GM23338 (cell line): ENCODE data around the gene ZNF674. TPM values are rescaled to one million over a fixed set of nuclear protein-coding genes. Genes with fewer than 3 reads are reported as not detected.

Source experiments
- ATAC-seq: fragments of 200-7000 bp; cut with Tn5 transposase; 3 replicates; pipeline ENCODE4 v1.9.1; 2020
- DNase-seq: peaks from one replicate; pipeline ENCODE4 v3.0.0-alpha.2; 2015; ENCODE audit warnings: low spot score
- H2AFZ ChIP-seq: fragments of 200-600 bp; sonication (generic); 2 replicates; pipeline ENCODE4 v1.8.0; 2016; ENCODE audit warnings: antibody characterized with exemption, mild to moderate bottlenecking, moderate library complexity
- H3F3A ChIP-seq: fragments of 200-600 bp; sonication (generic); replicated peaks from 2 replicates; pipeline ENCODE4 v1.8.0; 2017; ENCODE audit warnings: antibody characterized with exemption, mixed run types, low read depth
- H3K27ac ChIP-seq: fragments of 200-600 bp; sonication (generic); 2 replicates; pipeline ENCODE4 v1.6.1; 2016; ENCODE audit warnings: low read depth
- H3K27me3 ChIP-seq: fragments of 200-600 bp; sonication (generic); 2 replicates; pipeline ENCODE4 v1.8.0; 2016; ENCODE audit warnings: mild to moderate bottlenecking, mixed run types, moderate library complexity; ENCODE audit not compliant: insufficient read depth
- H3K36me3 ChIP-seq: fragments of 200-600 bp; sonication (generic); 2 replicates; pipeline ENCODE4 v1.8.0; 2016; ENCODE audit warnings: mild to moderate bottlenecking; ENCODE audit not compliant: insufficient read depth
- H3K4me1 ChIP-seq: fragments of 200-600 bp; sonication (generic); 2 replicates; pipeline ENCODE4 v1.8.0; 2016; ENCODE audit warnings: mild to moderate bottlenecking, moderate library complexity; ENCODE audit not compliant: insufficient read depth
- H3K4me2 ChIP-seq: fragments of 200-600 bp; sonication (generic); 2 replicates; pipeline ENCODE4 v1.7.1; 2017; ENCODE audit warnings: mixed run types
- H3K4me3 ChIP-seq: fragments of 200-600 bp; sonication (generic); 2 replicates; pipeline ENCODE4 v1.6.1; 2016; ENCODE audit warnings: mixed run types
- H3K79me2 ChIP-seq: fragments of 200-600 bp; sonication (generic); replicated peaks from 2 replicates; pipeline ENCODE4 v1.8.0; 2017; ENCODE audit warnings: mild to moderate bottlenecking; ENCODE audit not compliant: insufficient read depth
- H3K9me2 ChIP-seq: fragments of 200-600 bp; sonication (generic); 2 replicates; pipeline ENCODE4 v1.8.0; 2017; ENCODE audit not compliant: insufficient read depth
- H4K20me1 ChIP-seq: fragments of 200-600 bp; sonication (generic); replicated peaks from 2 replicates; pipeline ENCODE4 v1.8.0; 2017; ENCODE audit warnings: mild to moderate bottlenecking; ENCODE audit not compliant: insufficient read depth
- H3K27ac Mint-ChIP-seq: 2 replicates; pipeline ENCODE4 v1.8.0; 2020; ENCODE audit warnings: inconsistent platforms, mild to moderate bottlenecking, moderate library complexity, mixed read lengths
- H3K27me3 Mint-ChIP-seq: 3 replicates; pipeline ENCODE4 v1.8.0; 2022; ENCODE audit warnings: low read depth, mild to moderate bottlenecking, moderate library complexity, mixed read lengths, inconsistent platforms; ENCODE audit not compliant: insufficient read depth, poor library complexity
- H3K36me3 Mint-ChIP-seq: 3 replicates; pipeline ENCODE4 v1.8.0; 2021; ENCODE audit warnings: low read depth, mild to moderate bottlenecking, inconsistent platforms, moderate library complexity, mixed read lengths
- H3K4me1 Mint-ChIP-seq: 3 replicates; pipeline ENCODE4 v1.8.0; 2020; ENCODE audit warnings: mild to moderate bottlenecking, inconsistent platforms, mixed read lengths
- H3K4me3 Mint-ChIP-seq: 3 replicates; pipeline ENCODE4 v1.8.0; 2021; ENCODE audit warnings: moderate library complexity, mild to moderate bottlenecking, inconsistent platforms, mixed read lengths
- H3K9me3 Mint-ChIP-seq: 3 replicates; pipeline ENCODE4 v1.8.0; 2020; ENCODE audit warnings: moderate library complexity, mild to moderate bottlenecking, inconsistent platforms, mixed read lengths
- CREB1 ChIP-seq: fragments of 250-450 bp; sonication (Bioruptor Pico); IDR thresholded peaks from 2 replicates; pipeline ENCODE4 v1.5.0; 2020; ENCODE audit warnings: low read depth, mild to moderate bottlenecking, moderate library complexity
- CTCF ChIP-seq, 2 experiments: fragments of 200-600 bp in 1 of 2; sonication (generic) in 1 of 2; conservative IDR thresholded peaks; 2 replicates each; pipeline versions ENCODE4 v1.5.1 to v1.6.1; 2016 to 2017; ENCODE audit warnings: antibody characterized with exemption in 2 of 2, low read depth in 2 of 2, mild to moderate bottlenecking in 2 of 2, moderate library complexity in 1 of 2
- ETS1 ChIP-seq: IDR thresholded peaks from 2 replicates; pipeline ENCODE4 v1.6.1; 2016; ENCODE audit warnings: antibody characterized with exemption
- EZH2 ChIP-seq: fragments of 200-600 bp; sonication (generic); IDR thresholded peaks from one replicate; pipeline ENCODE4 v1.8.0; 2017; ENCODE audit warnings: antibody characterized with exemption, mild to moderate bottlenecking, low read depth; ENCODE audit not compliant: unreplicated experiment
- EZH2phosphoT487 ChIP-seq: fragments of 200-600 bp; sonication (generic); IDR thresholded peaks from one replicate; pipeline ENCODE4 v1.8.1; 2018; ENCODE audit warnings: antibody characterized with exemption; ENCODE audit not compliant: unreplicated experiment
- JUNB ChIP-seq: IDR thresholded peaks from one replicate; pipeline ENCODE4 v1.6.1; 2016; ENCODE audit warnings: antibody characterized with exemption; ENCODE audit not compliant: unreplicated experiment
- POLR2AphosphoS5 ChIP-seq: IDR thresholded peaks from 2 replicates; pipeline ENCODE4 v1.6.1; 2016; ENCODE audit warnings: antibody characterized with exemption, low read depth
- STAT1 ChIP-seq: IDR thresholded peaks from one replicate; pipeline ENCODE4 v1.6.1; 2016; ENCODE audit warnings: antibody characterized with exemption; ENCODE audit not compliant: unreplicated experiment
- ZNF114 ChIP-seq: fragments of 250-450 bp; sonication (Bioruptor Pico); IDR thresholded peaks from 2 replicates; pipeline ENCODE4 v1.5.0; 2020; ENCODE audit warnings: mild to moderate bottlenecking, moderate library complexity
- ZNF331 ChIP-seq: fragments of 250-450 bp; sonication (Bioruptor Pico); IDR thresholded peaks from 2 replicates; pipeline ENCODE4 v1.5.0; 2020; ENCODE audit warnings: low read depth, mild to moderate bottlenecking, moderate library complexity
- ZNF462 ChIP-seq: fragments of 250-450 bp; sonication (Bioruptor Pico); IDR thresholded peaks from 2 replicates; pipeline ENCODE4 v1.5.0; 2020; ENCODE audit warnings: mild to moderate bottlenecking, moderate library complexity
- polyA plus RNA-seq: library from polyadenylated mRNA; unstranded; fragments of >200 nt; fragmentation: Nextera tagmentation; extraction: Ambion mirVana; gene quantifications from 2 replicates; pipeline ENCODE4 v1.2.1, GENCODE V29; 2016
- total RNA-seq: library from RNA; depleted of rRNA; stranded (reverse); fragments of >200 nt; shearing (Covaris generic); gene quantifications from 2 replicates; pipeline ENCODE4 v1.2.3, GENCODE V29; 2014

The ZNF674 gene
- total and polyA plus RNA-seq, 2 experiments from 2014 or later = 3.0 to 5.5 TPM

- TF ChIP-seq POLR2AphosphoS5 (no peak), STAT1 (no peak), ETS1 (no peak), ZNF114 (no peak)
Observed at GRCh38 chrX:46580613-46581012, 35.4 kb upstream of the ZNF674 start (continued).

GRCh38 chrX:46579250-46579649 is 34.0 kb upstream of the ZNF674 start:
- Histone ChIP-seq H3K4me1 (peaks cover 21% of the 10 kb centered on the region), H3K9me2 (no peaks in the 10 kb centered on the region), H3K4me2 (no peak overlapping the region), H2AFZ (no peak overlapping the region), H4K20me1 (no peaks in the 10 kb centered on the region), H3K36me3 (no peaks in the 10 kb centered on the region), H3F3A (no peaks in the 10 kb centered on the region), H3K4me3 (no peak overlapping the region), H3K27me3 (peaks cover 17% of the 10 kb centered on the region; the same call in 1 of the 2 replicates), H3K79me2 (peaks cover 72% of the 10 kb centered on the region), H3K27ac (no peak overlapping the region)
- ATAC-seq = no peak
- DNase-seq = no peak
- peaks cover 6% of the 10 kb centered on the region for H3K27me3 Mint-ChIP-seq
- H3K36me3 Mint-ChIP-seq = peaks cover 19% of the 10 kb centered on the region
- H3K4me1 Mint-ChIP-seq = peaks cover 29% of the 10 kb centered on the region
- H3K9me3 Mint-ChIP-seq = no peaks in the 10 kb centered on the region
- TF ChIP-seq JUNB (no peak), ETS1 (no peak), CTCF (conservative IDR thresholded peaks at IDR 0.05; ENCODE audit: low read depth in 2 of 2) (no peak), ZNF462 (CRISPR knock-in tag) (no peak), ZNF331 (CRISPR knock-in tag) (no peak), CREB1 (CRISPR knock-in tag) (no peak), ZNF114 (no peak), EZH2 (no peak), EZH2phosphoT487 (no peak)
- no peak overlapping the region; the same call in 2 of the 3 replicates for H3K4me3 Mint-ChIP-seq
- no peak overlapping the region for H3K27ac Mint-ChIP-seq
